HG03095 (cell line): ENCODE data around the gene PNLDC1.
"Not testable (repeated sequence)": the region's sequence is repeated elsewhere in the genome, so short reads cannot be mapped to it uniquely, and the experiment has no call there.

Experiments
- ATAC-seq: cut with Tn5 transposase; IDR thresholded peaks from one replicate; pipeline ENCODE4 v1.9.1; 2021; ENCODE audit warnings: moderate library complexity; ENCODE audit not compliant: unreplicated experiment

Gene PNLDC1

GRCh38 chr6:159778131-159778530 lies 21.9 kb upstream of the PNLDC1 start:
- no peak for ATAC-seq

DNA sequence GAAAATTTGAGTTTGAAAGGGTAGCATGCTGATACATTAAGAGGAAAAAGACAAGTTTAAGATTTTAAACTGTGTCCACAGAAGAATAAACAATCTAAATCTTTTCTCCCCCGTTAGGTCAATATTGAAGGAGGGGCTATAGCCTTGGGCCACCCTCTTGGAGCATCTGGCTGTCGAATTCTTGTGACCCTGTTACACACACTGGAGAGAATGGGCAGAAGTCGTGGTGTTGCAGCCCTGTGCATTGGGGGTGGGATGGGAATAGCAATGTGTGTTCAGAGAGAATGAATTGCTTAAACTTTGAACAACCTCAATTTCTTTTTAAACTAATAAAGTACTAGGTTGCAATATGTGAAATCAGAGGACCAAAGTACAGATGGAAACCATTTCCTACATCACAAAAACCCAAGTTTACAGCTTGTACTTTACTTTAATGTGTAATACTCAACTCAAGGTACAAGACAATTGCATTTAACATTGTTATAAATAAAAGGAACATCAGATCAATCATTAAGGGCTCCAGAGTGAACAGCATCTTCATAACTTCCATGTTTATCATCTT lies 21.5 kb upstream of the PNLDC1 start:
- ATAC-seq = no peak

DNA sequence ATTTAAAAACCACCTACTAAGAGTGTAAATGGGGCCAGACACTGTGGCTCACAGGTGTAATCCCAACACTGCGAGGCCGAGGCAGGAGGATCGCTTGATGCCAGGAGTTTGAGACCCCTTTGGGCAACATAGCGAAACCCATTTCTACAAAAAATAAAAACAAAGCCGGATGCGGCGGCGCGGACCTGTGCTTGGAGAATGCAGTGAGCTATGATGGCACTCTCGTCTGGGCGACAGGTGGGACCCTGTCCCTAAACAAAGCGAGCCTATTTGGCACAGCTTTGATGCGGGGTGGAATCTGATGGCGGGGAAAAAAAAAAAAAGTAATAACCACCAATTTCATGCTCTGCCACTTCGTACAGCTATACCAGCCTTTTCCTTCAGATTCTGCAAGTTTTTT lies 11.8 kb upstream of the PNLDC1 start:
- ATAC-seq = no peak

DNA sequence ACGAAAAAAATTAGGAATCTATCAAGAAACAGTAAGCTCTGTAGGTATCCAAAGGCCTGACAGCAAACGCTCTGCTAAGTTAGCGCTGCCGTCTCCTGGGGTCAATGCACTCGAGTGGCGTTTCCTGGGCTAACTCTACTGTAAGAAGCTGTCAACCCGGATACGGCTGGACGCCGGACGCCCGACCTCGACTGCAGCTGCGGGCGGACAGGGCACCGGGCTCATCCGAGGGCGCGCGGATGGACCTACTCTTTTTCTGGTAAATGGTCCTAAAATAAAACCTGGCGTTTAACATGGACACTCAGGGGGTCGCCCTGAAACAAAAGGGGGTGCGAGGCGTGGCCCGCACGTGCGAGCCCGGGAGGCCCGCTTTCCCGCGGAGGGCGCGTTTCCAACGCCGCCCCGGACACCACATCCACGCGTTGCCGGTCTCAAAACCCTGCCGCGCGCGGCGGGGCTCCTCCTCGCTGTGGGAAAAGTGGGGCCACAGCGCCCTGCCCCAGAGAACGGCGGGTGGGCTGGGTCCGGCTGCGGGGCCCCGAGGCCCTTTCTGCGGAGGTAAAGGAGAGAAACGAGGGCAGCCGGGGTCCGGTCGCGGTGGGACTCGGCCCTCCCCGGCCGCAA lies 11.2 kb upstream of the PNLDC1 start:
- ATAC-seq = no peak

DNA sequence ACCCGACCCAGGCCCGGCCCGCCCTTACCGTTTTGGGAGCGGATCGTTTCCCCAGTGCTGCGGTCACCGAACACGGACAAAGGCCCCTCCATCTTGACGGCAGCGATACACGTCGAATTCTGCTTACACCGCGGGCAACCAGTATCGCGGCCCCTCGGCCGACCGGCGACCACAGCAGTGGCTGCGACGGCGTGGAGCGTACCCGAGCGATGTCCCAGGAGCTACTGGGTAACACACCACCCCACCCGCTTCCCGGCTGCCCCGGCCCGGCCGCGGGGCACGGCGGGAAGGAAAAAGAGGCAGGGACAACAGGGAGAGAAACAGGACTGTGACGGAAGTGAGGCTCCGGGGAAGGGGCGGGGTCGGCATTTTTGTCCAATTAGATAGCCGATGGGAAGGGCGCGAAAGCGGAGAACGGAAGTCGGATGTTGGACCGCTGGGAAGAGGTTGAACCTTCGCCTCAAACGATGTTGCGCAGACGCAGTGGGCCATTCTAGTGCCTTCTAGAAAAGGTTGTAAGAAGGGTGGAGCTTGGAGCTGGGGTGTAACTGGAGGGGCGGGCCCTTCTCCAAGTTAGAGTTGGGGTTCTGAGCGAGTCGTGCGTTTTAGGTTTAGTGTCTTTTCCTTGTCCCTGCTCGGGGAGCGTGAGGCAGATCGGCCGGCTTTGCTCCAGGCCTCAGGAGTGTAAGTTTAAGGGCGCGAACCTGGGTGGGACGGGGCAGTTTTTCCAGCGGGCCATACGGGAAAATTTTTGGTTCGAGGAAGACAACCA lies 10.5 kb upstream of the PNLDC1 start, which contains the start of gene TCP1:
TSS of gene TCP1 (minus strand) at position 226 of the 772 bp plus-strand sequence. CDS start at position 92, 134 bp downstream.
- ATAC-seq = peak; percentile 67

DNA sequence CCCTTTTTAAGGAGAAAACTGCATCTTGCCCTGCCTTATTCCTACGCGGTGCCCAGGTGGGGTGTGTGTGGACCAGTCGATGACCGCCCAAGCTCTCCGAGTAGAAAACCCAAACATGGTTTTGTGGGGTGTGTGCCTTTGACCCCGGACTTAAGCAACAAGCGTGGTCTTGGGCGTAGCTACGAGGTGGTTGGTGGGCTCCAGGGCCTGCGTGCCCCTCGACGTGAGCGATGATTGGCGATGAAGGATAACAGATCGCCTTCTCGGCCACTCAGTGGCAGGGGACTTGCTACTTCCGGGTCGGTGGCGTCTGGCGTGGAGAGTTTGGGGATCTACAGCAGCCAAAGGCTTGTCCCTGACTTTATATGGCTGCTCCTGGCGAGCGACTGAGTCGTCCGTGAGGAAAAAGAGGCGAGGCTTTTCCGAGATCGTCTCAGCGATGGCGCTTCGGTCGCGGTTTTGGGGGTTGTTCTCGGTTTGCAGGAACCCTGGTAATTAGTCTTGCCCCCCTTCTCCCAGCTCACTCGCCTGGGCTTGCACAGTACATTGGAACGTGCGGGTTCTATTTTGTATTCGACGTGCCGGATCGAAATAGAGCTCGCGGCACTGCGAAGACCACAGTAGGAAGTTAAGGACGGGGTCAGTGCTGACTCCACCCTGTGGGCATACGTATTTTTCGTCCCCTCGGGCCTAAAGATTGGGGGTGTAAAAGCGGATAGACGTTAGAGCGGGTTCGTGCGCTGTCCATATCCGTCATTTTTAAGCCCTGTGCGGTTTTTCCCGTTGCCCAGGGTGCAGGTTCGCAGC lies 9.7 kb upstream of the PNLDC1 start, which contains the start of gene MRPL18:
TSS of gene MRPL18 (plus strand) at position 319 of the 807 bp plus-strand sequence. CDS start at position 440, 121 bp downstream.
- peak; percentile 83 for ATAC-seq

DNA sequence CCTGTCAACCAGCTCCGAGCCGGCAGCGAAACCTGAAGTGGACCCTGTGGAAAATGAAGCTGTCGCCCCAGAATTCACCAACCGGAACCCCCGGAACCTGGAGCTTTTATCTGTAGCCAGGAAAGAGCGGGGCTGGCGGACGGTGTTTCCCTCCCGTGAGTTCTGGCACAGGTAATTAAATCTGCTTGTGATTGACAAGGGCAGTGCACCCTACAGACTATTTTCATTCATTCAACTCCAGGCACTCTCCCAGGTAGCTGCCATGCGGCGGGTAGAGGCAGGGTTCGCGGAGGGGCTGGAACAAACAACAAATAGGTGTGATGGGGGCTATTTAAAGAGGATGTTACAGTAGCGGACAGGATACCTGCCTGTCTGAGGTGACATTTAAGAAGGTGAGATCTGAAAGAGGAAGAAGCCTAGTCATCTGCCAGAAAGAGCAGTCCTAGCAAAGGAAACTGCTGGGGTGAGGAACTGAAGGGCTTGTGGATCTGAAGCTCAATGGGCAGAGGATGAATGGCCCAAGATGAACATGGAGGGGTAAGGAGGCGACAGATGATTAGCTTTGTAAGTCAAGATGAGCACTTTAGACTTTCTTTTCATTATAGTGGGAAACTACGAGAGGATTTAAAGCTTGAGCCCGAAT lies 9.0 kb upstream of the PNLDC1 start:
- ATAC-seq = no peak

DNA sequence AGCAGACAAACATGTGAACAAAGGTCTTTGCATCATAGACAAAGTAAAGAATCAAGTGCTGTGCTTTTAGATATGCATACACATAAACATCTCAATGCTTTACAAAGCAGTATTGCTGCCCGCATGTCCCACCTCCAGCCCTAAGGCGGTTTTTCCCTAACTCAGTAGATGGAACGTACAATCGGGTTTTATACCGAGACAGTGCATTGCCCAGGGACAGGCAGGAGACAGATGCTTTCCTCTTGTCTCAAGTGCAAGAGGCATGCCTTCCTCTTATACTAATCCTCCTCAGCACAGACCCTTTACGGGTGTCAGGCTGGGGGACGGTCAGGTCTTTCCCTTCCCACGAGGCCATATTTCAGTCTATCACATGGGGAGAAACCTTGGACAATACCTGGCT lies 5.1 kb upstream of the PNLDC1 start:
- ATAC-seq = not testable (repeated sequence)

GRCh38 chr6:159797554-159797953 lies 2.5 kb upstream of the PNLDC1 start:
- no peak for ATAC-seq

- no peak for ATAC-seq
Observed at GRCh38 chr6:159801935-159802334, 1.9 kb downstream of the PNLDC1 start.

- no peak for ATAC-seq
Observed at GRCh38 chr6:159804504-159804903, 4.4 kb downstream of the PNLDC1 start.

GRCh38 chr6:159805440-159806020 lies 5.5 kb downstream of the PNLDC1 start:
- ATAC-seq = no peak

DNA sequence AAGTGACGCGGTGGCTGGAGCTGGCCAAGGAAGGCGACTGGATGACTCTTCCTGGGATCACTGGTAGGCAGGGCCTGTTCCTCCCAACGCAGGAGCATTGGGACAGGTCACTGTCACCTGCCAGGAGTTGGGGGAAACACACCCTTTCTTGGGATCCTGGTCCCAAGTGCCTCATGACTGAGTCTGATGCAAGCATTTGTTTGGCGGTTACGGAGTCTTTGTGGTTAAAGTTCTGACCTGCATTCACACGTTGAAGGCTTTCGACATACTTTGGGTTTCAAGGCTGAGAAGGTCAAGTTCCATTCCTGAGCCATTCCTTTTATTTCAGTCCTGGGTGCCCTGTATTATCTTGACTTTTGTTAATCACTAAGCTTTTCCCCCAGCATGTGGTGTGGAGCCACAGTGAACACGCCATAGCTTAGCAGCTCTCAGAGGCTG lies 6.0 kb downstream of the PNLDC1 start:
- no peak for ATAC-seq

- no peak for ATAC-seq
Observed at GRCh38 chr6:159807150-159807858, 7.2 kb downstream of the PNLDC1 start.

GRCh38 chr6:159808647-159809046 lies 8.6 kb downstream of the PNLDC1 start:
- no peak for ATAC-seq

- no peak for ATAC-seq
Observed at GRCh38 chr6:159809149-159809548, 9.1 kb downstream of the PNLDC1 start.

- ATAC-seq = no peak
Observed at GRCh38 chr6:159813781-159814180, 13.7 kb downstream of the PNLDC1 start.

DNA sequence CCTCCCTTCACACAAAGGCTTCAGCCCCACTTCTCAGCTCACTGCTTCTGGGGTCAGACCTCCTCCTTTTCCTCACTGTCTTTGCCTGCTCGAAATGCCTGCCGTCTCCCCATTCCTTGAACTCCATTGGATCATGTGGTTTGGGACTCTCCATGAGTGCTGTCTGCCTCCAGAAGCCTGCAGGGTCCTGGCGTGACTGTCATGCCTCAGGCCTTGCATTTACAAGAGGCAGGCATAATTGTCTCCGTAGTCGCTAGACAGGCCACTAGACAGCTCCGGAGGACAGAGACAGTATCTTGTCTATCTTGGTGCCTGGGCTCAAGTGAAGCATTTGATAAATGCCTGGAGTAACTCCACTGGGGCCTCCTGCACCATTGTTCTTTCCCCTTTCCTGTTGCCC lies 15.3 kb downstream of the PNLDC1 start:
- ATAC-seq = no peak

DNA sequence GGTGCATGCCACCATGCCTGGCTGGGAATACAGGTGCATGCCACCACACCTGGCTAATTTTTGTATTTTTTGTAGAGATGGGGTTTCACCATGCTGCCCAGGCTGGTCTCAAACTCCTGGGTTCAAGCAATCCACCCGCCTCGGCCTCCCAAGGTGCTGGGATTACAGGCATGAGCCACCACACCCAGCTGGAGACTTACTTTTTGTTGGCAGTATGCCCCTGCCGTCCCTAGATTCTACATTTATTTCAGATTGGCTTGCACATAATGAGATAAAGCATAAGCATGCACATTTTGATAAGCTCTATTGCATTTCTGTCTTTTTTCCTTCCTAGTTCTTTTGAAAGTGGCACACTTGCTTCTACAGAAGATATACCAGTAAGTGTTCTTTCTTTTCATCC lies 16.7 kb downstream of the PNLDC1 start:
- ATAC-seq = not testable (repeated sequence)
